HAP-1 (cell line): ENCODE measurements around the gene SDHD.
"Not testable (repeated sequence)": the region's sequence is repeated elsewhere in the genome, so short reads cannot be mapped to it uniquely, and the experiment has no call there.

Experiments used
- DNase-seq, 2 experiments: peaks; one replicate each; pipeline ENCODE4 v3.0.0-alpha.2; 2016 to 2020; ENCODE audit warnings: low spot score in 2 of 2
- H3K27me3 ChIP-seq: fragments of 250-450 bp; sonication (Bioruptor Pico); 2 replicates; pipeline ENCODE4 v1.5.1; 2020; ENCODE audit warnings: low read depth, mild to moderate bottlenecking, moderate library complexity
- H3K36me3 ChIP-seq: fragments of 250-450 bp; sonication (Bioruptor Pico); replicated peaks from 2 replicates; pipeline ENCODE4 v1.5.1; 2020; ENCODE audit warnings: mild to moderate bottlenecking
- H3K4me1 ChIP-seq: fragments of 250-450 bp; sonication (Bioruptor Pico); 2 replicates; pipeline ENCODE4 v1.5.1; 2020; ENCODE audit warnings: mild to moderate bottlenecking
- H3K4me3 ChIP-seq: fragments of 250-450 bp; sonication (Bioruptor Pico); 2 replicates; pipeline ENCODE4 v1.5.1; 2020; ENCODE audit warnings: mild to moderate bottlenecking, moderate library complexity
- H3K9me3 ChIP-seq: fragments of 250-450 bp; sonication (Bioruptor Pico); 2 replicates; pipeline ENCODE4 v1.5.1; 2020; ENCODE audit warnings: mild to moderate bottlenecking, moderate library complexity
- in situ Hi-C: fragments of 300-500 bp; cut with MboI; formaldehyde crosslinking; loops from 3 replicates; pipeline ENCODE4 v1.14.3; 2020; ENCODE audit warnings: low sequenced_read_pairs, inconsistent platforms, mixed read lengths

The SDHD gene

DNA sequence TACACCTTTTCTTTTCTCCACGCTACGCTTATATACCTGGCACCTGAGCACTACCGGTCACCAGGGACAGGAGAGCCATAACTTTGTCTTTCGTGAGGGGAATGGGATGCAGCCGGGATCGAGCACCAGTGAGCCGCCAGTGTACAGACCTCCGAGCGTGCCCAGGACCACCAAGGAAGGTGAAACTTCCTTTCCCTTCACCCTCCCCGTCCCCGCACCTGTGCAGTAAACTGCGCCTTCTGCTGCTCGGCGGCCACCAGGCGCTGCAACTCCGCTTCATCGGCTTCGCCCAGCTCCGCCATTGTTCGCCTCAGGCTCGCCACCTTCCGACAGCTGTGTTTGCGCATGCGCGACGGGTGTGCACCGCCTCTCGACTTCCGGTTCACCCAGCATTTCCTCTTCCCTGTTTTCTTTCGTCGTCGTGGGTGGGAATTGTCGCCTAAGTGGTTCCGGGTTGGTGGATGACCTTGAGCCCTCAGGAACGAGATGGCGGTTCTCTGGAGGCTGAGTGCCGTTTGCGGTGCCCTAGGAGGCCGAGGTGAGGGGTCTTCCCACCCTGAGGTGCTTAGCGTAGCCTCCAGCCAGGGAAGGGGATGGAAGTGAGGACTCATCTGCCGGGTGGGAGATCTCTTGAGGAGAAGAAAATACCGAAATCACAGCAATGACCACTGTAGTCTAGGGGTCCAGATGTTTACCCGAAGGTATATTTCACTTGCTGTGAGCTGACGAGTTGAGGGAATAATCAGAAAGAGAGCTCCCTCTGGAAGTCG, at the start of gene SDHD, which contains the start of gene TIMM8B:
TSS of gene SDHD (plus strand) at position 452 of the 770 bp plus-strand sequence. CDS start at position 487, 35 bp downstream.
TSS of gene TIMM8B (minus strand) at position 335 of the 770 bp plus-strand sequence. CDS start at position 302, 33 bp downstream.
- in situ Hi-C loops, result loop anchor here (10.0 kb wide), 1 partner anchor 212 kb away; the partner anchor contains the start of genes ALG9, CFAP68 and FDXACB1
- H3K9me3 ChIP-seq, result no peaks in the 10 kb centered on the region
- peaks cover 76% of the 10 kb centered on the region for H3K36me3 ChIP-seq
- peak; percentile 90 to 96 for DNase-seq
- H3K4me3 ChIP-seq, result peak within 1 kb of the TSS; percentile 74
- H3K27me3 ChIP-seq, result no peaks in the 10 kb centered on the region
- H3K4me1 ChIP-seq, result peaks cover 12% of the 10 kb centered on the region

DNA sequence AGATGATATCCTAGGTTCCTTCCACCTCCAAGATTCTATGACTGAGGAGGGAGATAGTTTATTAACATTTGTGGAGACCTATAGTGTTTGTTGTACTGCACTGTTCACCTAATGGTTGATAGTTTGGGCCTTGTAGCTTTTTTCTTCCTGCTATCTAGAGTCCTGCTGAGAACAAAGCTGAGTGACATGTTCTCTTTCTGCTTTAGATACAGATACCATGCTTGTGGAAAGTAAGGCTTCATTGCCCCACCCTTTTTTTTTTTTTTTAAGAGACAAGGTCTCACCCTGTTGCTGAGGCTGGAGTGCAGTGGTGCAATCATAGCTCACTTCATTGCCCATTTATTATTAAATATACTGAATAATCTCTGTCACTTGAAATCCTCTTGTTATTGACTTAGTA, 49.1 kb upstream of the SDHD start:
- no peak for DNase-seq
- in situ Hi-C loops, result no loop called here
- peaks cover 61% of the 10 kb centered on the region for H3K36me3 ChIP-seq
- no peaks in the 10 kb centered on the region for H3K27me3 ChIP-seq
- no peaks in the 10 kb centered on the region for H3K4me1 ChIP-seq
- H3K4me3 ChIP-seq, result no peak overlapping the region
- no peaks in the 10 kb centered on the region for H3K9me3 ChIP-seq

DNA sequence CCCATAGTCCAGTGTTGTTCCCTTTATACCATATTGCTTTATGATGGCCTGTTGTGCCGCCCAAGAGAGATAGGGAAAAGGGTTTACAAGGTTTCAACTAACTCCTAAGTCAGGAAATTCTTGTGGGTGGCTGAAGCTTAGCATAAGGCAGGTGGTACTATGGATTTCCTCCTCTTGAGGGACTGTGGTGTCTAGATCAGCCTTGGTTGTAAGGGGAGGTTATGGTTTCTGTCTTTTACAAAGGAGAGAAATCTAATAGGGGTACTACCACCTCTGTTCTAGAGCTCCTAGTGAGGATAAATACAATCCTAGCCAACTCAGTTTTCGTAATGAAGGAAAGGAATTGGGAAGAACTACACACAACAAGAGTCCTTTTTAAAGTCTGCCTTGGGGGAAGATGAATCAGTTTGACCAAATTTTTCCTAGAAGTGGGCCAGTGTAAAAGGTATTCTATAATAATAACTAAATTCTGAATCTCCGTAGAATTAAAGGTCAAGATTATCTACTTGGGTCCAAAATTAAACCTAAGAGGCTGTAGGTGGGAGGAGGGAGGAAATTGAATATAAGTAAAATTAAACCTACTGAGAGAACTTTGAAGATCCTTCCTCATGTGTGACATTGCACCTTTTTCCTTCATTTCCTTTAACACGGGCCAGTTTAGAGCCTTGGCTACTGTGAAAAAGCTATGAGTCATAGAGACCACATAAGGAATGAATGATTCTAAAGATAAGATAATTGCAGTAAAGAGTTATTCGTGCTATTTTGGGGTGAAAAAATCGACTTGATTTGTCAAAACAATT, 44.3 kb upstream of the SDHD start:
- no peak for DNase-seq
- Histone ChIP-seq H3K9me3 (no peaks in the 10 kb centered on the region), H3K4me3 (no peak overlapping the region), H3K36me3 (peaks cover 69% of the 10 kb centered on the region), H3K27me3 (no peaks in the 10 kb centered on the region), H3K4me1 (no peaks in the 10 kb centered on the region)
- in situ Hi-C loops, result no loop called here

DNA sequence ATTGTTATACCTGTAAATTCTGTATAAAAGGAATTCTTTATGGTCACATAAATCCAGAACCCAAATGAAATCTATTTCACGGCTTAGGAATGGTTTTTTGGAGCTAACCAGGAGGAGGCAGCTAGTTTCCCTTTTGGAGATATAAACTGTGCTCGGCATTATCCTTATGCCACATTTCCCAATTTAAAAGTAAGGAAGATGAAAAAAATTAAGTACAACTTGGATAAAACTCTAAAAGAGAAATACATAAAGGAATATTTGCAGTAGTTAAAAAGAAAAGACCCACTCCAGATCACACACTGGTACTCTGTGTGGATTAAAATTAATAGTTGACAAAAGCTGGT, 43.7 kb upstream of the SDHD start:
- peaks cover 68% of the 10 kb centered on the region for H3K36me3 ChIP-seq
- H3K9me3 ChIP-seq, result no peaks in the 10 kb centered on the region
- in situ Hi-C loops, result no loop called here
- H3K27me3 ChIP-seq, result no peaks in the 10 kb centered on the region
- H3K4me3 ChIP-seq, result no peak overlapping the region
- no peaks in the 10 kb centered on the region for H3K4me1 ChIP-seq
- DNase-seq, result no peak

- Histone ChIP-seq H3K9me3 (no peaks in the 10 kb centered on the region), H3K27me3 (no peaks in the 10 kb centered on the region), H3K36me3 (peaks cover 68% of the 10 kb centered on the region), H3K4me3 (no peak overlapping the region), H3K4me1 (no peaks in the 10 kb centered on the region)
- in situ Hi-C loops, result no loop called here
- no peak for DNase-seq
These were observed 41.7 kb upstream of the SDHD start for GRCh38 chr11:112044961-112045360.

GRCh38 chr11:112046647-112047046, 40.0 kb upstream of the SDHD start:
- DNase-seq, in situ Hi-C loops, H3K4me3 ChIP-seq, H3K4me1 ChIP-seq, H3K27me3 ChIP-seq, H3K9me3 ChIP-seq: not testable (repeated sequence)
- H3K36me3 ChIP-seq, result peaks cover 74% of the 10 kb centered on the region

- DNase-seq, H3K4me1 ChIP-seq, in situ Hi-C loops, H3K4me3 ChIP-seq, H3K27me3 ChIP-seq, H3K9me3 ChIP-seq: not testable (repeated sequence)
- H3K36me3 ChIP-seq, result peaks cover 81% of the 10 kb centered on the region
These were observed 38.4 kb upstream of the SDHD start for GRCh38 chr11:112048256-112048655.

GRCh38 chr11:112049777-112050176, 36.9 kb upstream of the SDHD start:
- in situ Hi-C loops, result no loop called here

DNA sequence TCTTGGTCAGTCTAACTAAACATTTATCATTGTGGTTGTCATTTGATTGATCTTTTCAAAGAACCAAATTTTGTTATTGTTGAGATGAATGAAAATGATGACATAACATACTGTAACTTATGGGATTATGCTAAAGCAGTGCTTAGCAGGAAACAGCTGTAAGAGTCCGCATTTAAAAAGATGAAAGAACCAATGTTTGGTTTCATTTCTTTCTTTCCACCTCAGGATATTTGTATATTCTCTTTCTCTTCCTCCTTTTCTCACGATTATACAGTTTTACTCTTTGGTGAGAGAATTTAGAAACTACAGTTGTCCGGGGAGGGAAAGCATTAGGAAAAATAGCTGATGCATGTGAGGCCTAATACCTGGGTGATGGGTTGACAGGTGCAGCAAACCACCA, 36.0 kb upstream of the SDHD start:
- no peak for DNase-seq
- in situ Hi-C loops, result no loop called here
- Histone ChIP-seq H3K36me3 (peaks cover 73% of the 10 kb centered on the region), H3K4me1 (no peaks in the 10 kb centered on the region), H3K27me3 (no peaks in the 10 kb centered on the region), H3K4me3 (no peak overlapping the region), H3K9me3 (no peaks in the 10 kb centered on the region)

More at GRCh38 chr11:112049777-112050176, 36.9 kb upstream of the SDHD start:
- peaks cover 80% of the 10 kb centered on the region for H3K36me3 ChIP-seq
- H3K4me3 ChIP-seq, result no peak overlapping the region
- H3K4me1 ChIP-seq, result no peaks in the 10 kb centered on the region
- H3K9me3 ChIP-seq, result no peaks in the 10 kb centered on the region
- no peaks in the 10 kb centered on the region for H3K27me3 ChIP-seq
- DNase-seq, result no peak

DNA sequence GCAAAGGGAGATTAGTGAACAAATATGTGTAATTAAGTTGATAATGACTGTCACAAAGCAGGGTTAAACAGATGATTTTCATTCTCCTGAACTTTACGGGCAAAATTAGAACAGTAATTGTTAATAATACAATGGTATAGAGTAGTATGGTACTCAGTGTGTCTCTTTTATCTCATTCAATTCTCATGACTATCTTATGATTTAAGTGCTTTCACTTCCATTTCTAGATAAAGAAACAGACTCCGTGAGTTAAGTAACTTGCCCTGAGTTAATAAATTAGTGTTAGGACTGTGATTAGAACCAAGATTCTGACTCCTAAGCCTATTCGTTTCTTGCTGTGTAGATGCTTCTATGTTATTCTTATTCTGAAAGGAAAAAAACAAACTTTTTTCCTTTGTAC, 34.9 kb upstream of the SDHD start:
- in situ Hi-C loops, result no loop called here
- no peak for DNase-seq
- no peak overlapping the region for H3K4me3 ChIP-seq
- H3K4me1 ChIP-seq, result no peaks in the 10 kb centered on the region
- H3K9me3 ChIP-seq, result no peaks in the 10 kb centered on the region
- no peaks in the 10 kb centered on the region for H3K27me3 ChIP-seq
- peaks cover 75% of the 10 kb centered on the region for H3K36me3 ChIP-seq

- peaks cover 67% of the 10 kb centered on the region for H3K36me3 ChIP-seq
- H3K4me1 ChIP-seq, result no peaks in the 10 kb centered on the region
- H3K9me3 ChIP-seq, result no peaks in the 10 kb centered on the region
- H3K27me3 ChIP-seq, result no peaks in the 10 kb centered on the region
- DNase-seq, result no peak
- in situ Hi-C loops, result no loop called here
- no peak overlapping the region for H3K4me3 ChIP-seq
These were observed 29.5 kb upstream of the SDHD start for GRCh38 chr11:112057170-112057569.

DNA sequence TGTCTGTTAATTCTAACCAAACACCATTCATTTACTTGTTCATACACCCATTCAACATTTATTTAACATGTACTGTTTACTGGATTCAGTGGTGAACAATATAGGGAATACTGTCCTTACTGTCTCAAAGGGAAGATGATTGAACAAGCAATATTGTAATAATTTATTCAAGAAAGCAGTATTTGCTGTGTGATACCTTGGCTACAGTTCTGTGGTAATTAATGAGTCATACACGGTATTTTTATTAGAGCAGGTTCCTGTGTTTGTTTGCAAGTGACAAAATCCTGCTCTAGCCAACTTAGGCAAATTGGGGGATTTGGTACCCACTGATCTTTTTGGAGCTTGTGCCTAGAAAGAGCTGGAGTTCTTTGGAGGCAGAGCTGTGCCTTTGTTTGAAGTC, 28.6 kb upstream of the SDHD start:
- peaks cover 68% of the 10 kb centered on the region for H3K36me3 ChIP-seq
- no peaks in the 10 kb centered on the region for H3K9me3 ChIP-seq
- no peaks in the 10 kb centered on the region for H3K27me3 ChIP-seq
- H3K4me1 ChIP-seq, result no peaks in the 10 kb centered on the region
- in situ Hi-C loops, result no loop called here
- no peak for DNase-seq
- no peak overlapping the region for H3K4me3 ChIP-seq

DNA sequence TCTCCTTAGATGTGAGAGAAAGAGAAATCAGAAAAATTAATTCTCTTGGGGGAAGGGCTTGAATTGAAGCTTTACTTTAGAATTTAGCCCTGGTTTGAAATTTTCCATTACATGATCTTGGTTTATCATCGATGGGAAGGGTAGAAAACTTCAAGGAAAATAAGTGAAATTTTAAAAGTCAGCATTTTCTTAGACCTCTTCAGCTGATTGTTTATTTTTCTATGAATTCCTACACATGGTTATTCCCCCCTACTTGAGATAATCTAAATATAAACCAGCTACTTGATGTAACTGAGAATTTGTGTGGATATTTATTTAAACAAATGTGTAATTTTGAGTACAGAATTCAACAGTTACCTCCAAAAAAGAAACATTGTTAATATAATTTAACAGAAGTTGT, 23.8 kb upstream of the SDHD start:
- Histone ChIP-seq H3K27me3 (no peaks in the 10 kb centered on the region), H3K36me3 (peaks cover 32% of the 10 kb centered on the region), H3K9me3 (no peaks in the 10 kb centered on the region), H3K4me1 (no peaks in the 10 kb centered on the region), H3K4me3 (no peak overlapping the region)
- in situ Hi-C loops, result no loop called here
- no peak for DNase-seq
